Neutrophil (primary cell): Measurements from ENCODE around the gene SPAG16.

Experiments used
- H3K27ac ChIP-seq: fragments of 200-600 bp; sonication (generic); 2 replicates; pipeline ENCODE4 v1.5.1; 2016; ENCODE audit warnings: mild to moderate bottlenecking, moderate library complexity
- H3K27me3 ChIP-seq: fragments of 200-600 bp; sonication (generic); 2 replicates; pipeline ENCODE4 v1.6.0; 2016; ENCODE audit warnings: mild to moderate bottlenecking
- H3K36me3 ChIP-seq: fragments of 200-600 bp; sonication (generic); 2 replicates; pipeline ENCODE4 v1.5.1; 2017
- H3K4me1 ChIP-seq, 2 experiments: fragments of 200-600 bp in 1 of 2; sonication (generic) in 1 of 2; 1 replicate in 1 of 2; 2 replicates in 1 of 2; pipeline versions ENCODE4 v1.5.1 to v1.6.1; 2013 to 2016; ENCODE audit warnings: low read depth in 1 of 2, low read length in 1 of 2, mild to moderate bottlenecking in 1 of 2, moderate library complexity in 1 of 2; ENCODE audit not compliant: control insufficient read depth in 1 of 2, insufficient read depth in 1 of 2
- H3K4me3 ChIP-seq, 2 experiments: fragments of 200-600 bp in 1 of 2; sonication (generic) in 1 of 2; 1 replicate in 1 of 2; 2 replicates in 1 of 2; pipeline ENCODE4 v1.5.1; 2013 to 2016; ENCODE audit warnings: low read depth in 1 of 2, low read length in 1 of 2, mild to moderate bottlenecking in 1 of 2, moderate library complexity in 1 of 2
- H3K9me3 ChIP-seq: fragments of 200-600 bp; sonication (generic); 2 replicates; pipeline ENCODE4 v1.5.1; 2016
- TF ChIP-seq, protein P1 (sequence below): fragments of 200-600 bp; sonication (generic); IDR thresholded peaks from 2 replicates; pipeline ENCODE4 v1.5.1; 2016; ENCODE audit warnings: antibody characterized with exemption

Gene SPAG16

GRCh38 chr2:214310319-214310718 lies 1026.1 kb downstream of the SPAG16 start:
- Histone ChIP-seq H3K4me3 (no peak overlapping the region), H3K27me3 (no peaks in the 10 kb centered on the region), H3K4me1 (no peaks in the 10 kb centered on the region), H3K27ac (no peak overlapping the region), H3K36me3 (no peaks in the 10 kb centered on the region), H3K9me3 (no peaks in the 10 kb centered on the region)
- TF ChIP-seq, protein P1, sequence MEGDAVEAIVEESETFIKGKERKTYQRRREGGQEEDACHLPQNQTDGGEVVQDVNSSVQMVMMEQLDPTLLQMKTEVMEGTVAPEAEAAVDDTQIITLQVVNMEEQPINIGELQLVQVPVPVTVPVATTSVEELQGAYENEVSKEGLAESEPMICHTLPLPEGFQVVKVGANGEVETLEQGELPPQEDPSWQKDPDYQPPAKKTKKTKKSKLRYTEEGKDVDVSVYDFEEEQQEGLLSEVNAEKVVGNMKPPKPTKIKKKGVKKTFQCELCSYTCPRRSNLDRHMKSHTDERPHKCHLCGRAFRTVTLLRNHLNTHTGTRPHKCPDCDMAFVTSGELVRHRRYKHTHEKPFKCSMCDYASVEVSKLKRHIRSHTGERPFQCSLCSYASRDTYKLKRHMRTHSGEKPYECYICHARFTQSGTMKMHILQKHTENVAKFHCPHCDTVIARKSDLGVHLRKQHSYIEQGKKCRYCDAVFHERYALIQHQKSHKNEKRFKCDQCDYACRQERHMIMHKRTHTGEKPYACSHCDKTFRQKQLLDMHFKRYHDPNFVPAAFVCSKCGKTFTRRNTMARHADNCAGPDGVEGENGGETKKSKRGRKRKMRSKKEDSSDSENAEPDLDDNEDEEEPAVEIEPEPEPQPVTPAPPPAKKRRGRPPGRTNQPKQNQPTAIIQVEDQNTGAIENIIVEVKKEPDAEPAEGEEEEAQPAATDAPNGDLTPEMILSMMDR: no peak

DNA sequence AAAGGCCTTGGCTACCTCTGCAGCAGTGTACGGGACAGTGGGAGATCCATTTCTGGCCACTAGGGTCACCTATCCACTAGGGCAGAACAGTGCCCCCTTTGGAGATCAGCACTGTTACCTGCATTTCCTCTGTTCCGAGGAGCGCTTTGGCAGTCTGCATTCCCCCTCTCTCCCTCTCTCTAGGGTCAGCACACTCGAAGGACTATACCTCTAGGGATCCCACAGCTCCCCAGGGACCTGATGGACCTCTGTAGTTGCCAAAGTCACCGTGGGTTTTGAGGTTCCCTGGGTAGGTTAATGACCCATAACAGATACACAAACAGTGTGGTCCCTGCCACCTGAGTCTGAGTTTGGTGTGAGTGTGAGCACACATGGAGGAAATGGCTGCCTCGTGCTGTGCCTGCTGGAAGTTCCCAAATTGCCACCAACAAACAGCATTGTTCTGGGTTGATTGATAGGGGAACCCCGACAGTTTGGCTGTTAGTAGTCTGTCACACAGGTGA lies 1026.8 kb downstream of the SPAG16 start:
- H3K36me3 ChIP-seq: no peaks in the 10 kb centered on the region
- TF ChIP-seq, protein P1: no peak

DNA sequence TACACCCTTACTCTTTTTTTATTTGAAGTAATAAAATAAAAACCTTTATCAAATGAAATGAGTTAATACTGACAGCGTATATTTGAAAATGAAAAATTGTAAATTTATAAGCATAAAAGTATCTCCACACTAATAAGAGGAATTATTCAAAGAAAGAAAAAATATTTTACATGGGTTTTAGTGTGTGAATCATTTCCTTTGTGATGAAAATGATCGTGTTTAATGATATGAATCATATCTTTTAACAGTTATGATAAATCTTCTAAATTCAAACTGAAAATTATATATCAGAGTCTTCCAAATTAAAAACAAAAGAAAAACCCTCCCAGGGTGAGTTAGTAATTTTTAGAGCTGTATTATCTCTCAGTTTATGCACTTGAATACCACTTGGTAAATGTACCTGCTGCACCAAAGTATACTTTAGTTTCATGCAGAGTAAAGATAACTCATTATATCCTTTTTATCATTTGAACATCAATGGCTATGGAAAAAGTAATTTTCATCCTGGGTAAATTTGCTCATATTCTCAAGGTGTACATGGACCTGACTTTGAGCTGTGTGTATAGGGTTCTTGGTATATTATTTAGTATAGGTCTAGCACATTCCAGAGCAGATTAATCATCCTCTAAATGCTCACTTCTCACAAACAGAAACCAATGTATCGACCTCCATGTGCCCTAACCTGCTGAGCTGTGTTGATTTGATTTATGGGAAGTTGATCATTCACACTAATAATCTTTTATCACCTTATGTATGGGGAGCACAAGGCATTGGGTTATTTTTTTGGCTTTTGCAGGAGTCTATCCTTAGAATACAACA lies 1027.9 kb downstream of the SPAG16 start:
- H3K27me3 ChIP-seq: no peaks in the 10 kb centered on the region
- H3K9me3 ChIP-seq: no peaks in the 10 kb centered on the region
- no peaks in the 10 kb centered on the region for H3K36me3 ChIP-seq
- TF ChIP-seq, protein P1: no peak
- H3K4me3 ChIP-seq: no peak overlapping the region
- no peaks in the 10 kb centered on the region for H3K4me1 ChIP-seq
- H3K27ac ChIP-seq: no peak overlapping the region

More for the DNA sequence above, 1026.8 kb downstream of the SPAG16 start:
- Histone ChIP-seq H3K27me3 (no peaks in the 10 kb centered on the region), H3K4me1 (no peaks in the 10 kb centered on the region), H3K4me3 (no peak overlapping the region), H3K9me3 (no peaks in the 10 kb centered on the region), H3K27ac (no peak overlapping the region)

DNA sequence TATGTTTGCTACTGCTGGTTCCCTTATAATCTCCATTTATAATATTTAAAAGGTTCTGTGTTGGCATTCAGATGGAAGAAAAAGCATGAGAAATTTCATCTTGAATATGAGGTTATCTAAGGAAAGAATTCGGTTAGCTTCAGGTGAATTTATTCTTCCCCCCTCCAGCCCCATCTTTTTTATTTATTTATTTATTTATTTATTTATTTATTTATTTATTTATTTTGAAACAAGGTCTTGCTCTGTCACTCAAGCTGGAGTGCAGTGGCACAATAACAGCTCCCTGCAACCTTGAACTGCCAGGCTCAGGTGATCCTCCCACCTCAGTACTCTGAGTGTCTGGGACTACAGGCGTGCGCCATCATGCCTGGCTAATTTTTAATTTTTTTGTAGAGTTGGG lies 1031.1 kb downstream of the SPAG16 start:
- no peak overlapping the region for H3K4me3 ChIP-seq
- no peaks in the 10 kb centered on the region for H3K9me3 ChIP-seq
- H3K27ac ChIP-seq: no peak overlapping the region
- no peaks in the 10 kb centered on the region for H3K36me3 ChIP-seq
- no peaks in the 10 kb centered on the region for H3K27me3 ChIP-seq
- TF ChIP-seq, protein P1: no peak
- H3K4me1 ChIP-seq: no peaks in the 10 kb centered on the region

- TF ChIP-seq, protein P1: no peak
- no peaks in the 10 kb centered on the region for H3K4me1 ChIP-seq
- H3K9me3 ChIP-seq: no peaks in the 10 kb centered on the region
- no peaks in the 10 kb centered on the region for H3K27me3 ChIP-seq
- H3K27ac ChIP-seq: no peak overlapping the region
- H3K4me3 ChIP-seq: no peak overlapping the region
- H3K36me3 ChIP-seq: no peaks in the 10 kb centered on the region
Observed at GRCh38 chr2:214320211-214320610, 1035.9 kb downstream of the SPAG16 start.
